H9 (cell line): ENCODE data around the gene ITGA11. TPM values are rescaled to one million over a fixed set of nuclear protein-coding genes. Genes with fewer than 3 reads are reported as not detected.

ENCODE experiments used
- DNase-seq: peaks from one replicate; pipeline ENCODE4 v3.0.0-alpha.2; 2017
- H2AFZ ChIP-seq: one replicate; pipeline ENCODE4 v1.6.1; 2013; ENCODE audit warnings: mild to moderate bottlenecking, low read length, control low read depth, moderate library complexity
- H2AK5ac ChIP-seq: 2 replicates; pipeline ENCODE4 v1.6.1; 2013; ENCODE audit warnings: low read length, control low read depth, mixed read lengths; ENCODE audit not compliant: insufficient read length
- H2BK120ac ChIP-seq: one replicate; pipeline ENCODE4 v1.6.1; 2013; ENCODE audit warnings: low read depth, mild to moderate bottlenecking, low read length, control low read depth, inconsistent platforms; ENCODE audit not compliant: poor library complexity, severe bottlenecking
- H2BK12ac ChIP-seq: 2 replicates; pipeline ENCODE4 v1.6.1; 2013; ENCODE audit warnings: low read length, control low read depth, mixed read lengths, low read depth; ENCODE audit not compliant: insufficient read length
- H2BK15ac ChIP-seq: 2 replicates; pipeline ENCODE4 v1.6.1; 2013; ENCODE audit warnings: low read depth, low read length, control low read depth
- H2BK20ac ChIP-seq: one replicate; pipeline ENCODE4 v1.6.1; 2013; ENCODE audit warnings: low read depth, mild to moderate bottlenecking, low read length, control low read depth, inconsistent platforms; ENCODE audit not compliant: poor library complexity, severe bottlenecking
- H2BK5ac ChIP-seq: 2 replicates; pipeline ENCODE4 v1.6.1; 2013; ENCODE audit warnings: low read length, control low read depth, mixed read lengths; ENCODE audit not compliant: insufficient read length
- H3K14ac ChIP-seq: 2 replicates; pipeline ENCODE4 v1.6.1; 2013; ENCODE audit warnings: low read length, control low read depth; ENCODE audit not compliant: insufficient read depth
- H3K18ac ChIP-seq: 2 replicates; pipeline ENCODE4 v1.6.1; 2013; ENCODE audit warnings: low read depth, mild to moderate bottlenecking, mixed read lengths, low read length, control low read depth; ENCODE audit not compliant: insufficient read length
- H3K23ac ChIP-seq: 2 replicates; pipeline ENCODE4 v1.6.1; 2013; ENCODE audit warnings: low read length, control low read depth, mixed read lengths, low read depth; ENCODE audit not compliant: insufficient read length
- H3K23me2 ChIP-seq: 2 replicates; pipeline ENCODE4 v1.6.1; 2013; ENCODE audit warnings: low read depth, mild to moderate bottlenecking, mixed read lengths, low read length, control low read depth; ENCODE audit not compliant: insufficient read length, poor library complexity, severe bottlenecking
- H3K27ac ChIP-seq: 2 replicates; pipeline ENCODE4 v1.5.1; 2013; ENCODE audit warnings: low read length, control low read depth, mixed read lengths, low read depth; ENCODE audit not compliant: insufficient read length
- H3K27me3 ChIP-seq: 2 replicates; pipeline ENCODE4 v1.6.1; 2013; ENCODE audit warnings: low read length, control low read depth, inconsistent platforms; ENCODE audit not compliant: insufficient read depth
- H3K4ac ChIP-seq: 2 replicates; pipeline ENCODE4 v1.6.1; 2013; ENCODE audit warnings: low read depth, mild to moderate bottlenecking, control low read depth, inconsistent platforms, low read length, moderate library complexity
- H3K4me1 ChIP-seq: 2 replicates; pipeline ENCODE4 v1.6.1; 2013; ENCODE audit warnings: low read length, control low read depth, inconsistent platforms; ENCODE audit not compliant: insufficient read depth
- H3K4me2 ChIP-seq: 2 replicates; pipeline ENCODE4 v1.6.1; 2013; ENCODE audit warnings: low read length, control low read depth, mixed read lengths; ENCODE audit not compliant: insufficient read length, insufficient read depth
- H3K56ac ChIP-seq: 2 replicates; pipeline ENCODE4 v1.6.1; 2013; ENCODE audit warnings: low read depth, mild to moderate bottlenecking, mixed read lengths, low read length, control low read depth; ENCODE audit not compliant: insufficient read length
- H3K79me1 ChIP-seq: 2 replicates; pipeline ENCODE4 v1.6.1; 2013; ENCODE audit warnings: low read depth, mild to moderate bottlenecking, moderate library complexity, low read length, control low read depth, inconsistent platforms; ENCODE audit not compliant: insufficient read depth, poor library complexity, severe bottlenecking
- H3K79me2 ChIP-seq: 2 replicates; pipeline ENCODE4 v1.6.1; 2013; ENCODE audit warnings: low read length, control low read depth, inconsistent platforms; ENCODE audit not compliant: insufficient read depth
- H3K9ac ChIP-seq: 2 replicates; pipeline ENCODE4 v1.6.1; 2013; ENCODE audit warnings: low read length, control low read depth, mixed read lengths; ENCODE audit not compliant: insufficient read length; ENCODE audit errors: extremely low read depth
- H3K9me3 ChIP-seq: one replicate; pipeline ENCODE4 v1.6.1; 2013; ENCODE audit warnings: low read depth, low read length, inconsistent platforms; ENCODE audit not compliant: control insufficient read depth
- H3T11ph ChIP-seq: one replicate; pipeline ENCODE4 v1.6.1; 2013; ENCODE audit warnings: mild to moderate bottlenecking, low read length, control low read depth, inconsistent platforms
- H4K20me1 ChIP-seq: one replicate; pipeline ENCODE4 v1.6.1; 2013; ENCODE audit not compliant: control insufficient read depth, insufficient read length, insufficient read depth
- H4K5ac ChIP-seq: 2 replicates; pipeline ENCODE4 v1.6.1; 2013; ENCODE audit warnings: low read depth, mild to moderate bottlenecking, mixed read lengths, low read length, control low read depth; ENCODE audit not compliant: insufficient read length
- H4K8ac ChIP-seq: replicated peaks from 2 replicates; pipeline ENCODE4 v1.6.1; 2013; ENCODE audit warnings: low read length, control low read depth, mixed read lengths, low read depth; ENCODE audit not compliant: insufficient read length
- H4K91ac ChIP-seq: 2 replicates; pipeline ENCODE4 v1.6.1; 2013; ENCODE audit warnings: low read depth, mild to moderate bottlenecking, moderate library complexity, mixed read lengths, low read length, control low read depth; ENCODE audit not compliant: insufficient read length
- H3K27ac Mint-ChIP-seq, 3 experiments: 2 replicates in 2 of 3; 3 replicates in 1 of 3; pipeline ENCODE4 v1.8.0; 2020 to 2021; ENCODE audit warnings: mixed read lengths in 3 of 3, mild to moderate bottlenecking in 1 of 3, moderate library complexity in 1 of 3
- H3K27me3 Mint-ChIP-seq: 2 replicates; pipeline ENCODE4 v1.8.0; 2021; ENCODE audit warnings: low read depth, mild to moderate bottlenecking, moderate library complexity, mixed read lengths
- H3K36me3 Mint-ChIP-seq, 3 experiments: 2 replicates in 2 of 3; 3 replicates in 1 of 3; pipeline ENCODE4 v1.8.0; 2020 to 2021; ENCODE audit warnings: low read depth in 3 of 3, mixed read lengths in 3 of 3; ENCODE audit not compliant: insufficient read depth in 1 of 3
- H3K4me1 Mint-ChIP-seq, 2 experiments: 2 replicates each; pipeline ENCODE4 v1.8.0; 2020; ENCODE audit warnings: mixed read lengths in 2 of 2
- H3K4me3 Mint-ChIP-seq, 2 experiments: 2 replicates in 1 of 2; 3 replicates in 1 of 2; pipeline ENCODE4 v1.8.0; 2020 to 2021; ENCODE audit warnings: mild to moderate bottlenecking in 2 of 2, mixed read lengths in 2 of 2, moderate library complexity in 1 of 2
- H3K9me3 Mint-ChIP-seq, 2 experiments: 2 replicates in 1 of 2; 3 replicates in 1 of 2; pipeline ENCODE4 v1.8.0; 2020; ENCODE audit warnings: mild to moderate bottlenecking in 2 of 2, mixed read lengths in 2 of 2, moderate library complexity in 1 of 2
- CTCF ChIP-seq: fragments of 200-600 bp; sonication (generic); conservative IDR thresholded peaks from 3 replicates; pipeline ENCODE4 v1.8.0; 2021; ENCODE audit warnings: antibody characterized with exemption, mild to moderate bottlenecking
- WGBS: extraction: QIAGEN DNeasy Blood & Tissue Kit; methylation state at CpG from one replicate; pipeline ENCODE4 v1.1.7; 2013; ENCODE audit warnings: missing lambda C conversion rate, low lambda C conversion rate, mixed read lengths; ENCODE audit not compliant: insufficient read length; ENCODE audit errors: extremely low coverage; 5-methylcytosine and 5-hydroxymethylcytosine counted together
- total RNA-seq: library from RNA; stranded (reverse); gene quantifications from 2 replicates; pipeline ENCODE4 v1.2.1, GENCODE V29; 2021

Gene ITGA11
- total RNA-seq, 1 experiment from 2014 or later, result 0.07 TPM

GRCh38 chr15:68278345-68278594 lies 153.7 kb downstream of the ITGA11 start:
- peaks cover 13% of the 10 kb centered on the region for H3K23me2 ChIP-seq
- no peaks in the 10 kb centered on the region for H3K79me1 ChIP-seq
- no peak overlapping the region for H2BK5ac ChIP-seq
- no peak overlapping the region for H4K91ac ChIP-seq
- H3K4me1 ChIP-seq, result peaks cover 4% of the 10 kb centered on the region
- H3K9me3 ChIP-seq, result no peaks in the 10 kb centered on the region
- H3K9me3 Mint-ChIP-seq, result no peaks in the 10 kb centered on the region
- peak overlapping the region; percentile 86 for H3K27ac ChIP-seq
- peaks cover 32% of the 10 kb centered on the region for H3K79me2 ChIP-seq
- no peak overlapping the region for H4K8ac ChIP-seq
- peak overlapping the region; percentile 97 to 98 for H3K4me3 Mint-ChIP-seq
- no peak overlapping the region for H3T11ph ChIP-seq
- peaks cover under 1 to 19% (median 1%) of the 10 kb centered on the region in 3 experiments for H3K36me3 Mint-ChIP-seq
- H3K27ac Mint-ChIP-seq, result peak overlapping the region; percentile 53 to 98 (median 95); a peak in 4 of 7 replicates
- peak; percentile 66 for DNase-seq
- no peak overlapping the region for H3K56ac ChIP-seq
- no peak overlapping the region for H3K23ac ChIP-seq
- H3K18ac ChIP-seq, result no peak overlapping the region
- H2BK15ac ChIP-seq, result no peak overlapping the region
- no peak overlapping the region for H2AFZ ChIP-seq
- H4K5ac ChIP-seq, result no peak overlapping the region
- no CpG with 5 or more reads among the region's 22 CpGs for WGBS
- no peaks in the 10 kb centered on the region for H4K20me1 ChIP-seq
- H3K9ac ChIP-seq, result peak overlapping the region; percentile 49
- peaks cover 49 to 57% of the 10 kb centered on the region in 2 experiments for H3K4me1 Mint-ChIP-seq
- no peak overlapping the region for H2BK120ac ChIP-seq
- no peak overlapping the region for H3K4ac ChIP-seq
- H3K27me3 ChIP-seq, result no peaks in the 10 kb centered on the region
- H3K14ac ChIP-seq, result peak overlapping the region; percentile 89
- H2BK12ac ChIP-seq, result no peak overlapping the region
- H3K27me3 Mint-ChIP-seq, result no peaks in the 10 kb centered on the region
- TF ChIP-seq CTCF, result peak; percentile 59; the same call in 2 of the 3 replicates
- H2BK20ac ChIP-seq, result no peak overlapping the region
- H3K4me2 ChIP-seq, result peak overlapping the region; percentile 61
- H2AK5ac ChIP-seq, result no peak overlapping the region
